C1 segment of cervical spinal cord (tissue), 14 donors: ENCODE results near the gene MRPS14.

Source experiments
- DNase-seq, 14 donors: peaks; one replicate each; lab custom pipeline; 2025; lab: John Stamatoyannopoulos, UW

The MRPS14 gene

GRCh38 chr1:174988539-174988938 is 34.7 kb downstream of the MRPS14 start:
- DNase-seq, result no peak

GRCh38 chr1:174984952-174985351 is 38.3 kb downstream of the MRPS14 start:
- no peak for DNase-seq

- DNase-seq, result peak in 1 of 14 donors; percentile 21
Measured at GRCh38 chr1:174982971-174983689, 40.1 kb downstream of the MRPS14 start.

GRCh38 chr1:174976436-174977108 is 46.7 kb downstream of the MRPS14 start:
- no peak for DNase-seq

GRCh38 chr1:174975764-174976163 is 47.5 kb downstream of the MRPS14 start:
- peak in 1 of 14 donors; percentile 18 for DNase-seq

- peak in 2 of 14 donors; percentile 29 to 96 for DNase-seq
Measured at GRCh38 chr1:174974711-174975119, 48.5 kb downstream of the MRPS14 start.

- DNase-seq, result no peak
Measured at GRCh38 chr1:174971902-174972301, 51.3 kb downstream of the MRPS14 start.

- DNase-seq, result no peak
Measured at GRCh38 chr1:174971466-174971865, 51.8 kb downstream of the MRPS14 start.

- no peak for DNase-seq
Measured at GRCh38 chr1:174969977-174970376, 53.2 kb downstream of the MRPS14 start.

- no peak for DNase-seq
Measured at GRCh38 chr1:174968750-174969244, 54.4 kb downstream of the MRPS14 start.

- no peak for DNase-seq
Measured at GRCh38 chr1:174967845-174968705, 55.1 kb downstream of the MRPS14 start.

GRCh38 chr1:174966008-174966572 is 57.1 kb downstream of the MRPS14 start:
- no peak for DNase-seq

GRCh38 chr1:174965362-174966007 is 57.7 kb downstream of the MRPS14 start:
- peak in 6 of 14 donors; percentile 1 to 52 (median 28) for DNase-seq

GRCh38 chr1:174964972-174965361 is 58.3 kb downstream of the MRPS14 start:
- peak in 1 of 14 donors; percentile 34 for DNase-seq

GRCh38 chr1:174964261-174964971 is 58.8 kb downstream of the MRPS14 start:
- no peak for DNase-seq

- no peak for DNase-seq
Measured at GRCh38 chr1:174963529-174964125, 59.6 kb downstream of the MRPS14 start.
